NT2/D1 (cell line): ENCODE data around the gene TAGLN2.

Source experiments
- DNase-seq: peaks from one replicate; pipeline ENCODE4 v3.0.0-alpha.2; 2011; ENCODE audit warnings: low read depth, low spot score
- H3K27me3 ChIP-seq: 2 replicates; pipeline ENCODE4 v1.6.0; 2011; ENCODE audit warnings: mild to moderate bottlenecking; ENCODE audit not compliant: insufficient read length, insufficient read depth
- H3K36me3 ChIP-seq: 2 replicates; pipeline ENCODE4 v1.6.1; 2011; ENCODE audit warnings: mild to moderate bottlenecking, low read length, mixed read lengths; ENCODE audit not compliant: insufficient read depth, insufficient read length
- H3K4me1 ChIP-seq: 2 replicates; pipeline ENCODE4 v1.5.1; 2011; ENCODE audit not compliant: insufficient read depth, insufficient read length
- H3K4me3 ChIP-seq: 2 replicates; pipeline ENCODE4 v1.5.1; 2011; ENCODE audit warnings: low read depth; ENCODE audit not compliant: insufficient read length
- H3K9ac ChIP-seq: 2 replicates; pipeline ENCODE4 v1.6.0; 2011; ENCODE audit warnings: low read depth; ENCODE audit not compliant: insufficient read length
- H3K9me3 ChIP-seq: 2 replicates; pipeline ENCODE4 v1.5.1; 2011; ENCODE audit warnings: mild to moderate bottlenecking, low read length; ENCODE audit not compliant: insufficient read depth
- SUZ12 ChIP-seq: IDR thresholded peaks from 2 replicates; pipeline ENCODE4 v1.6.1; 2011; ENCODE audit not compliant: insufficient read length, insufficient read depth; ENCODE audit errors: extremely low read depth
- YY1 ChIP-seq: IDR thresholded peaks from 2 replicates; pipeline ENCODE4 v1.6.1; 2011; ENCODE audit not compliant: insufficient read length, insufficient read depth
- ZNF274 ChIP-seq: IDR thresholded peaks from 2 replicates; pipeline ENCODE4 v1.6.1; 2011; ENCODE audit warnings: mild to moderate bottlenecking, low read depth, low read length

The TAGLN2 gene

GRCh38 chr1:159965263-159965662, 40.0 kb upstream of the TAGLN2 start:
- Histone ChIP-seq H3K36me3 (no peaks in the 10 kb centered on the region), H3K27me3 (no peaks in the 10 kb centered on the region), H3K4me1 (no peaks in the 10 kb centered on the region), H3K4me3 (no peak overlapping the region), H3K9ac (no peak overlapping the region), H3K9me3 (no peaks in the 10 kb centered on the region; the same call in 1 of the 2 replicates)
- no peak for DNase-seq
- TF ChIP-seq ZNF274 = no peak
- no peak for TF ChIP-seq SUZ12
- TF ChIP-seq YY1 = no peak

- H3K9me3 ChIP-seq = no peaks in the 10 kb centered on the region; the same call in 1 of the 2 replicates
- H3K4me3 ChIP-seq = no peak overlapping the region
- no peaks in the 10 kb centered on the region for H3K4me1 ChIP-seq
- no peaks in the 10 kb centered on the region for H3K36me3 ChIP-seq
- no peak overlapping the region for H3K9ac ChIP-seq
- TF ChIP-seq YY1 (no peak), ZNF274 (no peak), SUZ12 (no peak)
- H3K27me3 ChIP-seq = no peaks in the 10 kb centered on the region
- DNase-seq = no peak
Observed at GRCh38 chr1:159964144-159964543, 38.8 kb upstream of the TAGLN2 start.

GRCh38 chr1:159962176-159962575, 36.9 kb upstream of the TAGLN2 start:
- no peak overlapping the region for H3K4me3 ChIP-seq
- DNase-seq = no peak
- H3K9ac ChIP-seq = no peak overlapping the region
- TF ChIP-seq YY1 (no peak), ZNF274 (no peak), SUZ12 (no peak)
- no peaks in the 10 kb centered on the region; the same call in 1 of the 2 replicates for H3K9me3 ChIP-seq
- H3K36me3 ChIP-seq = no peaks in the 10 kb centered on the region
- peaks cover 4% of the 10 kb centered on the region for H3K4me1 ChIP-seq
- H3K27me3 ChIP-seq = no peaks in the 10 kb centered on the region

- Histone ChIP-seq H3K4me3 (no peak overlapping the region), H3K27me3 (no peaks in the 10 kb centered on the region), H3K4me1 (peaks cover 4% of the 10 kb centered on the region), H3K9me3 (no peaks in the 10 kb centered on the region), H3K9ac (no peak overlapping the region), H3K36me3 (no peaks in the 10 kb centered on the region)
- no peak for TF ChIP-seq SUZ12
- TF ChIP-seq YY1 = no peak
- no peak for TF ChIP-seq ZNF274
- no peak for DNase-seq
Observed at GRCh38 chr1:159961636-159962035, 36.3 kb upstream of the TAGLN2 start.

GRCh38 chr1:159960721-159961381, 35.5 kb upstream of the TAGLN2 start:
- H3K9me3 ChIP-seq = no peaks in the 10 kb centered on the region
- H3K4me3 ChIP-seq = no peak overlapping the region
- H3K4me1 ChIP-seq = peaks cover 4% of the 10 kb centered on the region
- TF ChIP-seq YY1 (no peak), SUZ12 (no peak), ZNF274 (no peak)
- DNase-seq = no peak
- no peaks in the 10 kb centered on the region for H3K36me3 ChIP-seq
- H3K27me3 ChIP-seq = no peaks in the 10 kb centered on the region
- H3K9ac ChIP-seq = no peak overlapping the region

- TF ChIP-seq SUZ12 (no peak), YY1 (no peak), ZNF274 (no peak)
- Histone ChIP-seq H3K4me3 (no peak overlapping the region), H3K9ac (no peak overlapping the region), H3K36me3 (no peaks in the 10 kb centered on the region), H3K9me3 (no peaks in the 10 kb centered on the region), H3K4me1 (peaks cover 4% of the 10 kb centered on the region), H3K27me3 (no peaks in the 10 kb centered on the region)
- DNase-seq = no peak
Observed at GRCh38 chr1:159959451-159959850, 34.1 kb upstream of the TAGLN2 start.

- no peak for TF ChIP-seq ZNF274
- no peak for TF ChIP-seq SUZ12
- no peak for TF ChIP-seq YY1
- H3K4me3 ChIP-seq = no peak overlapping the region
Observed at GRCh38 chr1:159958719-159959380, 33.5 kb upstream of the TAGLN2 start.

More at GRCh38 chr1:159958719-159959380, 33.5 kb upstream of the TAGLN2 start:
- Histone ChIP-seq H3K9me3 (no peaks in the 10 kb centered on the region), H3K4me1 (peaks cover 6% of the 10 kb centered on the region), H3K36me3 (no peaks in the 10 kb centered on the region), H3K9ac (no peak overlapping the region), H3K27me3 (no peaks in the 10 kb centered on the region)
- no peak for DNase-seq
